NT2/D1 (cell line): ENCODE measurements around the gene RAPGEF4.
"Not testable (repeated sequence)": the region's sequence is repeated elsewhere in the genome, so short reads cannot be mapped to it uniquely, and the experiment has no call there.

ENCODE experiments used
- DNase-seq: peaks from one replicate; pipeline ENCODE4 v3.0.0-alpha.2; 2011; ENCODE audit warnings: low read depth, low spot score
- H3K27me3 ChIP-seq: 2 replicates; pipeline ENCODE4 v1.6.0; 2011; ENCODE audit warnings: mild to moderate bottlenecking; ENCODE audit not compliant: insufficient read length, insufficient read depth
- H3K36me3 ChIP-seq: 2 replicates; pipeline ENCODE4 v1.6.1; 2011; ENCODE audit warnings: mild to moderate bottlenecking, low read length, mixed read lengths; ENCODE audit not compliant: insufficient read depth, insufficient read length
- H3K4me1 ChIP-seq: 2 replicates; pipeline ENCODE4 v1.5.1; 2011; ENCODE audit not compliant: insufficient read depth, insufficient read length
- H3K4me3 ChIP-seq: 2 replicates; pipeline ENCODE4 v1.5.1; 2011; ENCODE audit warnings: low read depth; ENCODE audit not compliant: insufficient read length
- H3K9ac ChIP-seq: 2 replicates; pipeline ENCODE4 v1.6.0; 2011; ENCODE audit warnings: low read depth; ENCODE audit not compliant: insufficient read length
- H3K9me3 ChIP-seq: 2 replicates; pipeline ENCODE4 v1.5.1; 2011; ENCODE audit warnings: mild to moderate bottlenecking, low read length; ENCODE audit not compliant: insufficient read depth
- SUZ12 ChIP-seq: IDR thresholded peaks from 2 replicates; pipeline ENCODE4 v1.6.1; 2011; ENCODE audit not compliant: insufficient read length, insufficient read depth; ENCODE audit errors: extremely low read depth
- YY1 ChIP-seq: IDR thresholded peaks from 2 replicates; pipeline ENCODE4 v1.6.1; 2011; ENCODE audit not compliant: insufficient read length, insufficient read depth
- ZNF274 ChIP-seq: IDR thresholded peaks from 2 replicates; pipeline ENCODE4 v1.6.1; 2011; ENCODE audit warnings: mild to moderate bottlenecking, low read depth, low read length

The RAPGEF4 gene

DNA sequence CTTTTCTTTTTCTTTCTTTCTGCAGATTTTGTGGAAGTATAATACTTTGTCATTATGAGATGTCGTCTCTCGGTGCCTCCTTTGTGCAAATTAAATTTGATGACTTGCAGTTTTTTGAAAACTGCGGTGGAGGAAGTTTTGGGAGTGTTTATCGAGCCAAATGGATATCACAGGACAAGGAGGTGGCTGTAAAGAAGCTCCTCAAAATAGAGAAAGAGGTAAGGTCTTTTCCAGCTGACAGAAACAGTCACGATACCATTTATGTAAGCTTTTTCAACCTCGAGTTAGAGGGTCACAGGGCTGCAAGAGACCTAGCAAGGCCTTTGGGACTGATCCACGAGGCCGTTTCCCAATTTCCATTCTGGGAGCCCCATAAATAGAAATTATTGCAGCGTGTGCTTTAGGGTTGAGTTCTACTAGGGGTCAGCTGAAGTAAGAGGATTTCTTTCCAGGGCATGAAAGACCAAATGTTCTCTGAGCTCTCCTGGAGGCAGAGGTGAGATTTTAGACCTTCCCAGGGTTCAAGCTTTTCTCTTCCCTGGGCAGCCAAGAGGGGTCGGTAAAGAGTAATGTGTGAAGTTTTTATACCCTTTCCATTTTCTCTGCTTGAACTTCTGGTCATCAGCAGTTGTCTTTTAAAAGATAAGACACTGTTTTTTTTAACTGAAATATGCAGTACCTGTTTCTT lies 355.5 kb downstream of the RAPGEF4 start:
- H3K9me3 ChIP-seq: no peaks in the 10 kb centered on the region
- H3K4me1 ChIP-seq: no peaks in the 10 kb centered on the region
- TF ChIP-seq YY1: no peak
- no peak for TF ChIP-seq ZNF274
- TF ChIP-seq SUZ12: no peak
- no peaks in the 10 kb centered on the region for H3K27me3 ChIP-seq
- H3K4me3 ChIP-seq: no peak overlapping the region
- H3K9ac ChIP-seq: no peak overlapping the region
- peaks cover 20% of the 10 kb centered on the region for H3K36me3 ChIP-seq
- DNase-seq: no peak

DNA sequence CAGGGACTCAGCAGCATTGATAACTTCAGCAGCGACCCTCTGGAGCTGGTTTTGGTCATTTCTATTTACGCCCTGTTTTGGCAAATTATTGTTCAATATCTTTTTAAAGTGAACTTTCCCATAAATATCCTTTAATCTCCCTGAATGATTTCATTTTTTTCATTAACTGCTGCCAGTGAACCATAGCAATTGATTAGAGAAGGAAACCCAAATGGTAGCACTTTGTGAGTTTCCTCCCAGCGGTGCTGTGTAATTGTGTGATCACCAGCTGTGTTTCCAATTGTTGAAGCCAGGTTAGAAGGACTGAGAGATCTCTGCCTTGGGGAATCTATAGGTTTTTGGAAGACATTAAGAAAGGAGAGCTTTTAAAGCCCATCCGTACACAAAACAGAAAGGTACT lies 356.3 kb downstream of the RAPGEF4 start:
- Histone ChIP-seq H3K9me3 (no peaks in the 10 kb centered on the region), H3K9ac (no peak overlapping the region), H3K4me1 (no peaks in the 10 kb centered on the region), H3K36me3 (peaks cover 25% of the 10 kb centered on the region), H3K4me3 (no peak overlapping the region), H3K27me3 (no peaks in the 10 kb centered on the region)
- DNase-seq: no peak
- TF ChIP-seq YY1 (no peak), ZNF274 (no peak), SUZ12 (no peak)

DNA sequence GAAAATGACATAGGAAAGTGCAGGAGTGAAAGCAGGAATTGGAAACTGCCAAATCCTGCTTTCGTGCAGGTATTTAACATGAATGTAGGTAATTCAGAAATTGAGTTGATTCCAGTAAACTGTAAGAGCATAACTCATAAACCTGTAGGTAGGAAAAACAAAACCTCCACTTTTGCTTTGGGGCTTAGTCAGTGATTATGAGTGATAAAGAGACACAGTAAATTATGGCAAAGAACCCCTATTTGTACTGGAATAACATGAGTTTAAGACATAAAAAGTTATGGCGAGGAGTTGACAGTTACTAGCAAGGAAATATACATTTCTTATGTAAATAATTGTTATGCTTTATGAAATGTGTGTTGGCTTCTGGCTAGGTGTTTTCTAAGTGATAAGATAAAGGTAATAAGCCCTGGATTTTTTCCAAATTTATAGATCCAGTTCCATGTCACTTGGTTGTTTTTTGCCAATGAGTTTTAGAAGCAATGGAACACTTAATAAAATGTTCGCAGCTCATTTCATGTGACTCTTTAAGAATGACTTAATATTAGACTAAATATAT lies 357.3 kb downstream of the RAPGEF4 start:
- Histone ChIP-seq H3K9ac (no peak overlapping the region), H3K4me3 (no peak overlapping the region), H3K4me1 (no peaks in the 10 kb centered on the region), H3K27me3 (no peaks in the 10 kb centered on the region), H3K9me3 (no peaks in the 10 kb centered on the region), H3K36me3 (peaks cover 26% of the 10 kb centered on the region)
- no peak for DNase-seq
- TF ChIP-seq SUZ12: no peak
- TF ChIP-seq ZNF274: no peak
- TF ChIP-seq YY1: no peak

DNA sequence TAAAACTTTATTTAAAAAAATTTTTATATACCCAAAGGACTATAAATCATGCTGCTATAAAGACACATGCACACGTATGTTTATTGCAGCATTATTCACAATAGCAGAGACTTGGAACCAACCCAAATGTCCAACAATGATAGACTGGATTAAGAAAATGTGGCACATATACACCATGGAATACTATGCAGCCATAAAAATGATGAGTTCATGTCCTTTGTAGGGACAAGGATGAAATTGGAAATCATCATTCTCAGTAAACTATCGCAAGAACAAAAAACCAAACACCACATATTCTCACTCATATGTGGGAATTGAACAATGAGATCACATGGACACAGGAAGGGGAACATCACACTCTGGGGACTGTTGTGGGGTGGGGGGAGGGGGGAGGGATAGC lies 358.0 kb downstream of the RAPGEF4 start:
- not testable (repeated sequence) for H3K27me3 ChIP-seq, H3K4me3 ChIP-seq, H3K4me1 ChIP-seq, DNase-seq, H3K9ac ChIP-seq, H3K9me3 ChIP-seq
- peaks cover 26% of the 10 kb centered on the region for H3K36me3 ChIP-seq

DNA sequence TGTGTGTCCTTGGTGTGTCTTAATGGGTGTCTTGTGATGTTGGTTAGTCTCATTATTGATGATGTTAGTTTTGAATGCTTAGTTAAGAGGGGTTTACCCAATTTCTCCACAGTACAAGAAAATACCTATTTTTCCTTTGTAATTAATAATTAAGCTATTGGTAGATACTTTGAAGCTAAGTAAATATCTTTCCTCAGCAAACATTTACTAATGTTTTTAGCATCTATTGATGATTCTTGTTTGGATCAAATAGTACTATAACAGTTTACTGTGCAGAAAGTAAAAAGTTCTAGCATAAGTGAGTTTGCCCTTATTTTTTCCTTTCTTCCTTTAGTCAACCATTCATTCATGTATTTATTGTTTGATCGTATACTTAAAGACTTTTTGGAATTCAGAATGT lies 359.1 kb downstream of the RAPGEF4 start:
- TF ChIP-seq SUZ12 (no peak), ZNF274 (no peak), YY1 (no peak)
- Histone ChIP-seq H3K4me3 (no peak overlapping the region), H3K36me3 (peaks cover 23% of the 10 kb centered on the region), H3K4me1 (no peaks in the 10 kb centered on the region), H3K9ac (no peak overlapping the region), H3K9me3 (no peaks in the 10 kb centered on the region), H3K27me3 (no peaks in the 10 kb centered on the region)
- DNase-seq: no peak

DNA sequence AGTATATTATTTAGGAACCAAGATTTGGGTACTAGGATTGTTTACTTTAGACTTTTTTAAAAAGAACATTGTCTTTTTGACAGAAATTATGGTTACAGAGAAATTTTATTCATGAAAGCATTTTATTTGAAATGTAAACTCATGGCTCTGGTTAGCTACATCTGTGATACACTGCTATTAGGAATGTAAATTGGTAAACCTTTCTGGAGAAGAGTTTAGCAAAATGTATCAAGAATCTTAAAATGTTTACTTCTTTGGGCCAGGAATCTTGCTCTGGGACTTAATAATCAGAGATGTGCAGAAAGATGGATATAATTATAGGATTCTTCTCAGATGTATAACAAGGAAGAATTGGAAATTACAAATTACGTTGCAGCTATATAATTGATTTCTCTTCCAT lies 359.7 kb downstream of the RAPGEF4 start:
- DNase-seq: no peak
- Histone ChIP-seq H3K27me3 (no peaks in the 10 kb centered on the region), H3K9ac (no peak overlapping the region), H3K36me3 (peaks cover 28% of the 10 kb centered on the region), H3K4me1 (no peaks in the 10 kb centered on the region), H3K9me3 (no peaks in the 10 kb centered on the region), H3K4me3 (no peak overlapping the region)
- TF ChIP-seq YY1: no peak
- TF ChIP-seq ZNF274: no peak
- TF ChIP-seq SUZ12: no peak

DNA sequence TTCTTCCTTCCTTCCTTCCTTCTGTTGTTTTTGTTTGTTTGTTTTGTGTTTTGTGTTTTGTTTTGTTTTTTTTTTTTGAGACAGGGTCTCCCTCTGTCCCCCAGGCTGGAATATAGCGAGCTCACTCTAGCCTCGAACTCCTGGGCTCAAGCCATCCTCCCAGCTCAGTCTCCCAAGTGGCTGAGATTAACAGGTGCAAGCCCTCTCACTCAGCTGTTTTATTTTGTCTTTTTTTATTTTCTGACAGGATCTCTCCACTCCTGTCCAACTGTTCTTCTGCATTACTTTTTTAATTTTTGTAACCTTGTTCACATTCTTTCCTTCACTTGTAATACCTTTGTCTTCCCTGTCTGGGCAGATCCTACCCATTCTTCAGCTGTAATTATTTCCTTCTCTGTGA lies 363.6 kb downstream of the RAPGEF4 start:
- TF ChIP-seq SUZ12 (no peak), YY1 (no peak), ZNF274 (no peak)

DNA sequence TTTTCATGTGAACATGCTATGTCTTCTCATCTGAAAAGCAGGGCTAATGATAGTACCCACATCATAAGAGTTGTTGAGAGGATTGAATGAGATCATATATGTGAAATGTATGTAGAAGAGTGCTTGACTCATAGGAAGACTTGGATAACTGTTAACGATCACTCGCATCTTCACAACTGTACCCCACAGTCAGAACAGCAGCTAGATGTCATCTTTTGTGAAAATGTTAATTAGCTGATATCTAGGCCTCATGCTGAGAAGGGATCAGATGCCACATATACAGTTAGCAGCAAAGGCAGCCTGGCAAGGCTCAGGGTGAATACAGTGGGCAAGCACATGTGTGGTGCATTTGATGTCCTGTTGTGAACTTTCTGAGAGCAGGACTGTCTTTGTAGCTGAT lies 364.2 kb downstream of the RAPGEF4 start:
- H3K9me3 ChIP-seq: no peaks in the 10 kb centered on the region
- DNase-seq: no peak
- TF ChIP-seq ZNF274 (no peak), SUZ12 (no peak)

More for the DNA sequence above, 363.6 kb downstream of the RAPGEF4 start:
- Histone ChIP-seq H3K36me3 (peaks cover 11% of the 10 kb centered on the region), H3K9me3 (no peaks in the 10 kb centered on the region), H3K27me3 (no peaks in the 10 kb centered on the region), H3K9ac (no peak overlapping the region), H3K4me1 (no peaks in the 10 kb centered on the region), H3K4me3 (no peak overlapping the region)
- DNase-seq: no peak

More for the DNA sequence above, 364.2 kb downstream of the RAPGEF4 start:
- H3K36me3 ChIP-seq: peaks cover 11% of the 10 kb centered on the region
- H3K4me1 ChIP-seq: no peaks in the 10 kb centered on the region
- no peak overlapping the region for H3K4me3 ChIP-seq
- H3K27me3 ChIP-seq: no peaks in the 10 kb centered on the region
- no peak overlapping the region for H3K9ac ChIP-seq
